NCI-H146 treated with DMSO at 0.1 percent for 48 hours (cell line): ENCODE data around the gene ADTRP.

Source experiments
- DNase-seq: peaks from one replicate; lab custom pipeline; 2025; ENCODE audit not compliant: unreplicated experiment; lab: John Stamatoyannopoulos, UW

ADTRP gene

GRCh38 chr6:11665604-11666326 lies 112.8 kb downstream of the ADTRP start:
- no peak for DNase-seq
